Upper lobe of left lung (tissue), 6 donors: ENCODE data around the gene TIGD2. TPM values are rescaled to one million over a fixed set of nuclear protein-coding genes. Genes with fewer than 3 reads are reported as not detected.

ENCODE experiments used
- ATAC-seq, 2 donors: fragments of 200-7000 bp; cut with Tn5 transposase; one replicate each; pipeline ENCODE4 v1.9.1; 2022; ENCODE audit warnings: mild to moderate bottlenecking in 2 of 2, moderate library complexity in 2 of 2; ENCODE audit not compliant: low FRiP score in 2 of 2
- DNase-seq, 2 donors: peaks; one replicate each; pipeline ENCODE4 v3.0.0-alpha.2; 2019 to 2020
- H3K27ac ChIP-seq, 4 donors: fragments of 200-600 bp; sonication (generic); one replicate each; pipeline ENCODE4 v1.5.1; 2016 to 2019
- H3K27me3 ChIP-seq, 4 donors: fragments of 200-600 bp; sonication (generic); one replicate each; pipeline ENCODE4 v1.5.1; 2017 to 2019
- H3K36me3 ChIP-seq, 4 donors: fragments of 200-600 bp; sonication (generic); one replicate each; pipeline ENCODE4 v1.5.1; 2016 to 2019
- H3K4me1 ChIP-seq, 4 donors: fragments of 200-600 bp; sonication (generic); one replicate each; pipeline ENCODE4 v1.5.1; 2018 to 2019
- H3K4me3 ChIP-seq, 4 donors: fragments of 200-600 bp; sonication (generic); one replicate each; pipeline ENCODE4 v1.5.1; 2017 to 2019; ENCODE audit warnings: mild to moderate bottlenecking in 2 of 4, moderate library complexity in 1 of 4
- H3K9me3 ChIP-seq, 4 donors: fragments of 200-600 bp; sonication (generic); one replicate each; pipeline ENCODE4 v1.5.1; 2018 to 2019
- CTCF ChIP-seq, 6 experiments: fragments of 450-650 bp in 4 of 6; fragments of 200-600 bp in 2 of 6; sonication (generic) in 2 of 6; IDR thresholded peaks; one replicate each; pipeline ENCODE4 v1.5.1; 2016 to 2019; ENCODE audit warnings: antibody characterized with exemption in 6 of 6
- EP300 ChIP-seq, 4 donors: sonication (generic); formaldehyde crosslinking; IDR thresholded peaks; one replicate each; pipeline ENCODE4 v1.5.1; 2017; ENCODE audit warnings: antibody characterized with exemption in 4 of 4, control low read depth in 2 of 4
- POLR2A ChIP-seq, 4 donors: fragments of 450-650 bp; IDR thresholded peaks; one replicate each; pipeline ENCODE4 v1.5.1; 2016 to 2017; ENCODE audit warnings: antibody characterized with exemption in 4 of 4, mild to moderate bottlenecking in 2 of 4
- POLR2AphosphoS5 ChIP-seq, 2 donors: sonication (generic); formaldehyde crosslinking; IDR thresholded peaks; one replicate each; pipeline ENCODE4 v1.5.1; 2017; ENCODE audit warnings: antibody characterized with exemption in 2 of 2
- WGBS, 2 donors: methylation state at CpG; one replicate each; pipeline ENCODE4 v1.1.5; 2017 to 2018; 5-methylcytosine and 5-hydroxymethylcytosine counted together
- total RNA-seq, 6 donors: library from RNA; depleted of rRNA in 4 of 6; stranded (reverse); fragments of >200 nt in 4 of 6; gene quantifications; one replicate each; pipeline versions ENCODE4 v1.1.0 to v1.2.1, GENCODE V29; 2016 to 2021
- donor health status: DM: no; HTN: no; CAD: no; lungs with moderate emphysema.
- donor health status: DM: no; HTN: yes; CAD: no; lungs with severe emphysema.

The TIGD2 gene
- total RNA-seq, 6 donors from 2014 or later, result 2.6 to 10.5 (median 5.7) TPM

GRCh38 chr4:89121387-89122068 is 10.2 kb downstream of the TIGD2 start:
- no peaks in the 10 kb centered on the region for H3K36me3 ChIP-seq
- H3K4me3 ChIP-seq, result no peak overlapping the region
- no peaks in the 10 kb centered on the region for H3K9me3 ChIP-seq
- whole genome bisulfite sequencing, 2 donors, result 87 to 96% methylated on average over 3 of the region's 3 CpGs
- DNase-seq (no peak), ATAC-seq (no peak)
- TF ChIP-seq EP300 (IDR thresholded peaks at IDR 0.05) (no peak), CTCF (IDR thresholded peaks at IDR 0.05) (no peak), POLR2AphosphoS5 (IDR thresholded peaks at IDR 0.05) (no peak), POLR2A (IDR thresholded peaks at IDR 0.05) (no peak)
- no peaks in the 10 kb centered on the region for H3K27me3 ChIP-seq
- no peak overlapping the region for H3K27ac ChIP-seq
- H3K4me1 ChIP-seq, result no peaks in the 10 kb centered on the region

GRCh38 chr4:89123451-89123851 is 12.1 kb downstream of the TIGD2 start:
- no peak for ATAC-seq

GRCh38 chr4:89125901-89126782 is 14.8 kb downstream of the TIGD2 start:
- ATAC-seq (no peak), DNase-seq (no peak)
- H3K27ac ChIP-seq, result no peak overlapping the region
- H3K9me3 ChIP-seq, result no peaks in the 10 kb centered on the region
- H3K4me1 ChIP-seq, result no peaks in the 10 kb centered on the region
- H3K36me3 ChIP-seq, result no peaks in the 10 kb centered on the region
- no peak overlapping the region for H3K4me3 ChIP-seq
- TF ChIP-seq EP300 (IDR thresholded peaks at IDR 0.05), result no peak
- TF ChIP-seq CTCF (IDR thresholded peaks at IDR 0.05), result no peak
- no peak for TF ChIP-seq POLR2AphosphoS5 (IDR thresholded peaks at IDR 0.05)
- no peak for TF ChIP-seq POLR2A (IDR thresholded peaks at IDR 0.05)
- WGBS, 2 donors, result 90 to 93% methylated on average over 3 of the region's 3 CpGs
- H3K27me3 ChIP-seq, result no peaks in the 10 kb centered on the region

More at GRCh38 chr4:89123451-89123851, 12.1 kb downstream of the TIGD2 start:
- H3K27ac ChIP-seq, result no peak overlapping the region
- H3K9me3 ChIP-seq, result no peaks in the 10 kb centered on the region
- H3K27me3 ChIP-seq, result no peaks in the 10 kb centered on the region
- no peak for TF ChIP-seq CTCF (IDR thresholded peaks at IDR 0.05)
- no peak for TF ChIP-seq POLR2A (IDR thresholded peaks at IDR 0.05)
- no peak for TF ChIP-seq POLR2AphosphoS5 (IDR thresholded peaks at IDR 0.05)
- TF ChIP-seq EP300 (IDR thresholded peaks at IDR 0.05), result no peak
- H3K36me3 ChIP-seq, result no peaks in the 10 kb centered on the region
- no peaks in the 10 kb centered on the region for H3K4me1 ChIP-seq
- H3K4me3 ChIP-seq, result no peak overlapping the region
- WGBS, 2 donors, result 67 to 82% methylated on average over 5 of the region's 5 CpGs
- no peak for DNase-seq

- 56 to 61% methylated on average over 1 of the region's 1 CpG for WGBS, 2 donors
- TF ChIP-seq POLR2AphosphoS5 (IDR thresholded peaks at IDR 0.05) (no peak), CTCF (IDR thresholded peaks at IDR 0.05) (no peak), POLR2A (IDR thresholded peaks at IDR 0.05) (no peak), EP300 (IDR thresholded peaks at IDR 0.05) (no peak)
- ATAC-seq, result no peak
Measured at GRCh38 chr4:89129080-89129640, 17.8 kb downstream of the TIGD2 start.

More at GRCh38 chr4:89129080-89129640, 17.8 kb downstream of the TIGD2 start:
- H3K4me3 ChIP-seq, result no peak overlapping the region
- no peaks in the 10 kb centered on the region for H3K9me3 ChIP-seq
- H3K27ac ChIP-seq, result no peak overlapping the region
- H3K4me1 ChIP-seq, result no peaks in the 10 kb centered on the region
- H3K36me3 ChIP-seq, result no peaks in the 10 kb centered on the region
- no peaks in the 10 kb centered on the region for H3K27me3 ChIP-seq
- no peak for DNase-seq
